GM19238 (cell line): ENCODE results near the gene DDX52.

Experiments
- DNase-seq: peaks from one replicate; pipeline ENCODE4 v3.0.0; 2011; ENCODE audit warnings: low spot score; ENCODE audit not compliant: insufficient read length

DDX52 gene

DNA sequence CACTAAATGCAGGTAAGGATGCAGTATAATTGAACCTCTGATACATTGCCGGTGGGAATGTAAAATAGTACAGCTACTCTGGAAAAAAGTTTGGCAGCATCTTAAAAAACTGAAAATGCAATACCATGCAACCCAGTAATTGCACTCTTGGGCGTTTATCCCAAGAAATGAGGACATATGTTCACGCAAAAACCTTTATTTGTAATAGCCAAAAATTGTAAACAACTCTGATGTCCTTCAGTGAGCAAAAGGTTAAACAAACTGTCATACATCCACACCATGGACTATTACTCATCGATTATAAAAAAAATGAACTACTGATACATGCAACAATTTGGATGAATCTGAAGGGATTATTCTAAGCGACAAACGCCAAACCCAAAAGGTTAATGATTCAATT lies 51.0 kb downstream of the DDX52 start:
- no peak for DNase-seq

DNA sequence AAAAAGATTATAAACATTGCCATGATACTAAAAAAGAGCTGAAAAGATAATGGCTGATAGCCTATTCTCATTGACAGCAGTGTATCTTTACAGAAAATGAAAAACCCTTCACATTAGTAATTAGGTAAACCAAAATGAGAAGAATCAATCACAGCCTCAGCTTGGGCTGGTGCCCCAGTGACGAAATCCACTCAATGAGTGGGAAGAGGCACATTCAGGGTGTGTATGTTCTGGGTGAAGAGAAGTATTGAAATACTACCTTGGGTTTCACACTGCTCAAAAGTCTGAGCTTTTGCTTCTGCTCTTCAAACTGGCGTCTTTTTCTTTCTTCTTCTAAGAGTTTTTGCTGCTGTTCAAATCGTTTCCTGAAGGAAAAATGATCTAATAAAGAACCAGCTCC lies 58.2 kb downstream of the DDX52 start:
- no peak for DNase-seq

DNA sequence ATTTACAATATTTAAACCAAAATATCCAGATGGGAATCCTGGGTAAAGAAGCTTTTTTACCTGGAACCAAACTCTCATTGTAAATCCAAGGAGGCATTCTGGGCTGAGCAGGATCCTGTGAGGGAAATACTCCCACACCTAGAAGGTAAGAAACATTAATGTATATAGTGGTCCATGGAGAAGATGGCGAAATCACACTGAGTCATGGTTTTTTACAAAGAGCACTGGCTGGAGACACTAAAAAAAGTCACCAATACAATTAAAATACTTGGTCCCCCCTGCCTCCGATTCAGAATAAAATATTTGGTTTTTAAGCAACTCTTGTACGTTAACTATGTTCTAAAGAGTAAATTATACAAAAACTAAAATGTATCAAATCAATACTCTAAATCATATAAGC lies 67.0 kb downstream of the DDX52 start:
- DNase-seq = no peak

DNA sequence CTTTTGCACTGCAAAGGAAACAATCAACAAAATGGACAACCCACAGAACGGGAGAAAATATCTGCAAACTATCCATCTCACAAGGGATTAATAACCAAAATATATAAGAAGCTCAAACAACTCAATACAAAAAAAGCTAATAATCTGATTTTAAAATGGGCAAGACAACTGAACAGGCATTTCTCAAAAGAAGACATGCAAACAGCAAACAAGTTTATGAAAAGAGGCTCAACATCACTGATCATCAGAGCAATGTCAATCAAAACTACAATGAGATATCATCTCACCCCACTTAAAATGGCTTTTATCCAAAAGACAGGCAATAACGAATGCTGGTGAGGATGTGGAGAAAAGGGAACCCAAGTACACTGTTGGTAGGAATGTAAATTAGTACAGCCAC lies 68.8 kb downstream of the DDX52 start:
- DNase-seq = no peak

DNA sequence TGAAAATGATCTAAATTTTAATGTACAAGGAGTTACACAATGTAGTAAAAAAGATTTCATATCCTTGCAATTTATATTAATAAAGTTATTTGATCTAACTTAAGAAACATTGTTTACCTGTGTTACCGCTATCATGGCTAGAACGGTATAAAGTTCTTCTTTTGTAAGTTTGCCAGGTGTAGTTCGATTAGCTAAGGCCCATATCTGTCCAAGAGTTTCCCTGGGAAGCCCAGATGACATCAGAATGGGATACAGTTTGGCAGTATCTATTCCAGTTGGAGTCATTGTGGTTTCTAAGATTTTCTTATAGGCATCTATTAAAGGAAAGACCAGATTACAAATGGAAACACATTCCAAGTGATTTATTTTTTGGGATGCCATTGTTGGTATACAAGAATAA lies 71.6 kb downstream of the DDX52 start:
- DNase-seq = no peak

DNA sequence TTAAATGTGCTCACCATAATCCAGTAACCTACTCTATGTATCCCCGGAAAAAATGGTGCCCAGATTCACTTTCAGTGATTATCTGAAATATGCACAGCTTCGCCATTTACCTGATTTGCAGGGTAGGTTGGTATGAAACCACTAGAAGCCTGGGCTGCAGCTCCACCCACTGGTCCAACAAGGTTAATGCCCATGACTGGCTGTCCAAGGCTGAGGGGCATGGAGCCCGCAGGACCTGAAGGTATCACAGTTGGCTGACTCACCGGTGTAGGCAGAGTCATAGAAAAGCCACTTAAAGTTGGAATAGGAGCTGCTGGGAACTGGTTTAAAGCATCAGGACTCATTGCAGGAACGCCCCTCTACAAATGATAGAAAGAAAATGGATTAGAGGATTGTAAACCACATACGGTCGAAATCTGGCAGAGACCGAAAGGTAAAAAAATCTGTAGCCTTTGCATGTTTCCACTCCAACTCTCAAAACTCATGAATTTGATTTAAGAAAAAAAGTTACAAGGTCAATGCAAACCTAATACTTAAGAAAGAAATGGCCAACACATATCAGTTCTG lies 72.6 kb downstream of the DDX52 start:
- no peak for DNase-seq

DNA sequence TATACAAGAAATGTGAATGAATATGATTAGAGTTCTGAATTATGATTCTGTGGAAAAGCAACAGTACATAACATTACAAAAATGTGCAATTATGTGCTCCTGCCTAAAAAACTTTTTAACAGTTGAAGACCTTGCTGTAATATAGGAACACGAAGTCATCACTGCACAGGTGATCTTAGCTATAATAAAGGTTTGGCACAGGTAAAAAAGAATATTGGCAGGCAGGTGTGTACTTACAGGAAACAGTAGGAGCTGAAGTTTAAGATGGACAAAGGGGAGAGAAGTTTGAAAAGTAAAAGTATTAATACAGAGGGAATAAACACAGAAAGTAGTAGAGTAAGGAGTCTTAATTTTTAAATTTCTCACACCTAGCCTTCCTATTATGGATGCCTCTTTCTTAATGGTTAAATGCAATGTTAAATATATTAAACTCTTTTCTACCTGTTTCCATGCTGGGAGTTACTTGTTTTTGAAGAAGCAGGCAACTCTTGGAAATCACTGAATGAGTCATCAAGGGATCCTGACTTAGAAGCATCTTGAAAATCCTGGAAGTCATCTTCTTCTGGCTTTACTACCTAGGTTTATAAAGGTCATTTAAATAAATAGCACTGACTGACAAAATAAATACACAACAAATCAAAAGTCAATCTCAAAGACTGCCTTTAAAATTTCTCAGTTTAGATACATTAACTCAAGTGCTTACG lies 74.7 kb downstream of the DDX52 start:
- DNase-seq = no peak

DNA sequence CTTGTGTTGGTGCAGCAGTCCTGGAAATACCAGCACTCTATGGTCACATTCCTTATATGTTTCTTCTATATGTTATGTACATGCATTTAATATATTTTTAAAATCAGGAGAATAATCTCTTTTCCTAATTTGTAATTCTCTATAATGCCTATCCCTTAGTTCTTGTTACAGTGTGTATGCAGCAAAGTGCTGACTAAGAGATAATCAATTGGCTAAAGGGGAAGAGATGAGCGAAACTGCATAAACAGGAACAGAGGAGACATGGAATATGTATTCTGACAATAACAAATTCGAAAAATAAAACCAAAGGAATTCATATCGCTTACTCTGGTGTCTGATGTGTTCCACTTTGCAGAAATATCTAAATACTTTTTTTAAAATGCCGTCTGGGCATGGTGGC lies 75.7 kb downstream of the DDX52 start:
- DNase-seq = no peak

DNA sequence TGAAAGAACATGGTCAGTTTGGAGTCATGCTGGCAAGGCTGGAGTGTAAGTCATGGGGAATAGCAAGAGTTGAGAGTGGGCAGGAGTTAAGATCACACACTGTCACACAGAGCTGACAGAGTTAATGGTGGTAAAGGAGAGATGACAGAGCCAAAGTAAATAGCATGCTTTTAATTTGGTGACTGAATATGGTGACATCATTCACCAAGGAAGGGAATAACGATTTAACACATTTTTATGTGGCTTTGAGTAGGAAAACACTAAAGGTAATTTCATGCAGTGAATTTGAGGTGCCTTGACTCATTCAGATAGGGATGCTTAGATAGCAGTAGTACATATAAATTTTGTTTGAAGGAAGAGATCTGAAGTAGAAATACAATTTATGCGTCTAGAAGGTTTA lies 76.1 kb downstream of the DDX52 start:
- DNase-seq = no peak

DNA sequence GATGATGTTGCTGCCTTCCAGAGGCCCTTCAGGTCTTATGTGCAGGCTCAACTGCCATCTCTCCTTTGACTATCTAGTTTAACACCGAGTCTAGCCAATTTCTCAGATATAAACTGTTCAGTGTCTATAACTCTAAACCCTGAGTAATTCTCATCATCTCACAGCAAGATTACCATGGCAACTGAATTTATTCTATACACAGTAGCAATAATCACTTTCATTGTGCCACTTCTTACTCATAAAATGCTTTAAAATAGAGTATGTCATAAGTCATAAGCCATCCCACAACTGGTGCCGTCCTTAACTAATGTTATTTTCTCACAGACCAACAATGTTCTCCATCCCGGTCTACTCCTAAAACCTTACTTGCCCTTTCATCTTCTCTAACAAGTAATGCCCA lies 79.0 kb downstream of the DDX52 start:
- DNase-seq = no peak

DNA sequence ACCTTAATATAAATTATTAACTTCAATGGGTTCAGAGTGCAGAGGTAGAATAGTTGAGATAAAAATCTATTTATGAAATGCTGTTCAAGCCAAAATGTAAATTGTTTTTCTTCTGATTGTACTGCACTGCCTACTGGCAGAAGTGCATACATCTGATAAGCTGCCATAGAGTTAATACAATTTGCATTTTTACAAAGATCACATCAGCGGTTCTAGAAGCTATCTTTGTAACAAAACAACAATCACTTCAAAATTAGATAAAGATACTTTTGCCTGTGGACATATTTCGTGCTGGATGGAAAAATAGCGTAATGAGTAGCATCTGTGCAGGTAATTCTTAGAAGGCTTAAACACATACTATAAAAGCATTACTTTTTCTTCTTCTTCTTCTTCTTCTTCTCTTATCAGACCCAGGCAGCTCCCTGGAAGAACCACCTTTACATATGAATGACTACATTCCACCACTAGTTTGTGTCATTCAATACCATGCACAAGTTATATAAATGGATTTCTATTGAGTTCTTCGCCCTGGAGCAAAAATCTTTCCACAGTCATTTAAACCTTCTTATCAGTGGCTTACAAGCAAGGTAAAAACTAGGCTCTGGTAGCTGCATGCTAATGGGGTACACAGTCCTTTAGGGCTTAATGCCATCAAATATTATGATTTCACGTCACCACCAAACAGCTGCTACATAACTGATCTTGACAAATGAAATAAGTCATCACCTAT lies 81.1 kb downstream of the DDX52 start:
- no peak for DNase-seq
